HEK293 (cell line): Measurements from ENCODE around the gene PLD3.

Experiments
- CTCF ChIA-PET: fragments of 350-600 bp; formaldehyde crosslinking; extraction: SDS; loops from one replicate; lab custom pipeline; 2021; ENCODE audit warnings: antibody characterized with exemption; lab: Yijun Ruan, JAX
- POLR2A ChIA-PET: fragments of 300-600 bp; formaldehyde crosslinking; extraction: SDS; loops from one replicate; lab custom pipeline; 2020; ENCODE audit warnings: antibody characterized with exemption, inconsistent platforms; lab: Yijun Ruan, JAX
- H3K27ac ChIP-seq: fragments of 200-500 bp; sonication (Bioruptor generic); 2 replicates; pipeline ENCODE4 v1.5.1; 2014; ENCODE audit warnings: low read depth, low read length, control low read depth, inconsistent platforms; ENCODE audit errors: extremely low read depth
- H3K36me3 ChIP-seq, 2 experiments: fragments of 200-500 bp in 1 of 2; sonication (Bioruptor generic) in 1 of 2; 1 replicate in 1 of 2; 2 replicates in 1 of 2; pipeline ENCODE4 v1.5.1; 2014 to 2017; ENCODE audit warnings: inconsistent platforms in 2 of 2, low read length in 2 of 2; ENCODE audit not compliant: control insufficient read depth in 2 of 2, insufficient read depth in 1 of 2
- H3K4me1 ChIP-seq: fragments of 200-500 bp; sonication (Bioruptor generic); 2 replicates; pipeline ENCODE4 v1.5.1; 2014; ENCODE audit warnings: mild to moderate bottlenecking, low read length, inconsistent platforms; ENCODE audit not compliant: control insufficient read depth, insufficient read depth
- H3K4me3 ChIP-seq: 2 replicates; pipeline ENCODE4 v1.5.1; 2011; ENCODE audit warnings: low read depth, mild to moderate bottlenecking, control low read depth, low read length, moderate library complexity
- H3K9me3 ChIP-seq: fragments of 200-500 bp; sonication (Bioruptor generic); 2 replicates; pipeline ENCODE4 v1.5.1; 2014; ENCODE audit warnings: low read depth, low read length, inconsistent platforms; ENCODE audit not compliant: control insufficient read depth, insufficient read depth
- BCL11B ChIP-seq: fragments of 450-650 bp; formaldehyde crosslinking; IDR thresholded peaks from 2 replicates; pipeline ENCODE4 v1.5.1; 2016; ENCODE audit warnings: low read depth, missing biosample characterization, missing genetic modification characterization
- GLI4 ChIP-seq: fragments of 450-650 bp; formaldehyde crosslinking; IDR thresholded peaks from 2 replicates; pipeline ENCODE4 v1.5.1; 2016; ENCODE audit warnings: missing biosample characterization, missing genetic modification characterization
- GLIS1 ChIP-seq: fragments of 450-650 bp; formaldehyde crosslinking; IDR thresholded peaks from 2 replicates; pipeline ENCODE4 v1.5.1; 2016; ENCODE audit warnings: missing biosample characterization, missing genetic modification characterization
- SP7 ChIP-seq: fragments of 450-650 bp; formaldehyde crosslinking; IDR thresholded peaks from 2 replicates; pipeline ENCODE4 v1.5.1; 2016; ENCODE audit warnings: missing biosample characterization, missing genetic modification characterization
- ZBTB17 ChIP-seq: fragments of 450-650 bp; formaldehyde crosslinking; IDR thresholded peaks from 2 replicates; pipeline ENCODE4 v1.5.1; 2016; ENCODE audit warnings: missing biosample characterization, missing genetic modification characterization
- ZBTB26 ChIP-seq: fragments of 450-650 bp; formaldehyde crosslinking; optimal IDR thresholded peaks from 2 replicates; pipeline ENCODE3; 2016; ENCODE audit warnings: missing biosample characterization, mild to moderate bottlenecking, missing genetic modification characterization
- ZBTB7A ChIP-seq: fragments of 450-650 bp; formaldehyde crosslinking; IDR thresholded peaks from 2 replicates; pipeline ENCODE4 v1.5.1; 2016; ENCODE audit warnings: low read depth, missing biosample characterization, missing genetic modification characterization
- ZNF274 ChIP-seq, 2 experiments: fragments of 200-500 bp in 1 of 2; fragments of 450-650 bp in 1 of 2; sonication (Bioruptor generic) in 1 of 2; formaldehyde crosslinking in 1 of 2; IDR thresholded peaks; 2 replicates each; pipeline versions ENCODE4 v1.5.1 to v1.6.1; 2014 to 2016; ENCODE audit warnings: borderline replicate concordance in 1 of 2, inconsistent platforms in 1 of 2, low read length in 1 of 2, missing biosample characterization in 1 of 2, missing genetic modification characterization in 1 of 2
- ZNF302 ChIP-seq: fragments of 450-650 bp; formaldehyde crosslinking; IDR thresholded peaks from 2 replicates; pipeline ENCODE4 v1.5.1; 2016; ENCODE audit warnings: missing biosample characterization, missing genetic modification characterization, low read depth
- ZNF394 ChIP-seq: fragments of 450-650 bp; formaldehyde crosslinking; IDR thresholded peaks from 2 replicates; pipeline ENCODE4 v1.5.1; 2016; ENCODE audit warnings: missing biosample characterization, missing genetic modification characterization, mild to moderate bottlenecking, moderate library complexity, borderline replicate concordance
- ZNF404 ChIP-seq: fragments of 450-650 bp; formaldehyde crosslinking; IDR thresholded peaks from 2 replicates; pipeline ENCODE4 v1.5.1; 2017; ENCODE audit warnings: missing biosample characterization, missing genetic modification characterization
- ZNF433 ChIP-seq: fragments of 450-650 bp; formaldehyde crosslinking; IDR thresholded peaks from 2 replicates; pipeline ENCODE4 v1.5.1; 2016; ENCODE audit warnings: missing biosample characterization, missing genetic modification characterization, low read depth
- ZNF529 ChIP-seq: fragments of 450-650 bp; formaldehyde crosslinking; IDR thresholded peaks from 2 replicates; pipeline ENCODE4 v1.5.1; 2017; ENCODE audit warnings: missing genetic modification characterization, missing biosample characterization; ENCODE audit not compliant: insufficient replicate concordance
- ZNF548 ChIP-seq: fragments of 450-650 bp; formaldehyde crosslinking; IDR thresholded peaks from 2 replicates; pipeline ENCODE4 v1.5.1; 2016; ENCODE audit warnings: missing biosample characterization, missing genetic modification characterization
- ZNF555 ChIP-seq: fragments of 450-650 bp; formaldehyde crosslinking; conservative IDR thresholded peaks from 2 replicates; pipeline ENCODE4 v1.5.1; 2017; ENCODE audit warnings: missing biosample characterization, mild to moderate bottlenecking, missing genetic modification characterization, inconsistent platforms
- ZNF560 ChIP-seq: fragments of 450-650 bp; formaldehyde crosslinking; IDR thresholded peaks from 2 replicates; pipeline ENCODE4 v1.5.1; 2017; ENCODE audit warnings: missing biosample characterization, missing genetic modification characterization, borderline replicate concordance
- ZNF596 ChIP-seq: fragments of 450-650 bp; IDR thresholded peaks from 2 replicates; pipeline ENCODE4 v1.5.0; 2018; ENCODE audit warnings: missing biosample characterization, mild to moderate bottlenecking, missing genetic modification characterization, moderate library complexity
- ZNF658 ChIP-seq: fragments of 450-650 bp; formaldehyde crosslinking; IDR thresholded peaks from 2 replicates; pipeline ENCODE4; 2016; ENCODE audit warnings: missing biosample characterization, missing genetic modification characterization
- ZNF670 ChIP-seq: fragments of 450-650 bp; formaldehyde crosslinking; IDR thresholded peaks from 2 replicates; pipeline ENCODE4 v1.5.1; 2016; ENCODE audit warnings: missing biosample characterization, missing genetic modification characterization, low read depth
- ZNF768 ChIP-seq: fragments of 450-650 bp; formaldehyde crosslinking; IDR thresholded peaks from 2 replicates; pipeline ENCODE4 v1.5.1; 2018; ENCODE audit warnings: missing biosample characterization, mild to moderate bottlenecking, missing genetic modification characterization
- ZNF792 ChIP-seq: fragments of 450-650 bp; formaldehyde crosslinking; IDR thresholded peaks from 2 replicates; pipeline ENCODE4 v1.5.1; 2016; ENCODE audit warnings: missing biosample characterization, missing genetic modification characterization
- TF ChIP-seq, protein P1 (sequence below): fragments of 450-650 bp; formaldehyde crosslinking; IDR thresholded peaks from 2 replicates; pipeline ENCODE4 v1.5.1; 2016; ENCODE audit warnings: missing biosample characterization, missing genetic modification characterization
- TF ChIP-seq, protein P2 (sequence below): fragments of 450-650 bp; formaldehyde crosslinking; IDR thresholded peaks from 2 replicates; pipeline ENCODE4 v1.5.1; 2016; ENCODE audit warnings: missing biosample characterization, missing genetic modification characterization

PLD3 gene

GRCh38 chr19:40300668-40301067, 47.8 kb upstream of the PLD3 start:
- CTCF ChIA-PET, result interaction anchor here (0.6 to 1.4 kb wide), 5 partner anchors 126 to 448 kb away, joined by 3 to 7 read pairs (median 4); no protein-coding TSS in a partner anchor
- POLR2A ChIA-PET, result interaction anchor here (1.7 kb wide), 1 partner anchor 48 kb away, joined by 4 read pairs; the partner anchor contains the start of genes C19orf47 and PLD3

GRCh38 chr19:40302224-40303011, 46.1 kb upstream of the PLD3 start:
- CTCF ChIA-PET, result interaction anchor here (0.6 to 3.9 kb wide), 5 partner anchors 75 to 505 kb away, joined by 3 to 57 read pairs (median 4); no protein-coding TSS in a partner anchor
- H3K27ac ChIP-seq, result peak overlapping the region; percentile 41; the same call in 1 of the 2 replicates
- TF ChIP-seq ZNF658 (tag by site-specific recombination) (no peak), ZNF394 (peak; percentile 51; the same call in 1 of the 2 replicates), ZBTB7A (tag by site-specific recombination) (no peak), GLI4 (tag by site-specific recombination) (no peak), SP7 (tag by site-specific recombination) (0 out of 2 replicates have a peak, but pooled peaks have one; percentile 13), ZNF529 (no peak), ZNF792 (tag by site-specific recombination) (no peak), ZBTB17 (tag by site-specific recombination) (peak; percentile 71), ZNF596 (no peak), ZNF548 (tag by site-specific recombination) (0 out of 2 replicates have a peak, but pooled peaks have one; percentile 31), ZNF302 (tag by site-specific recombination) (no peak), BCL11B (tag by site-specific recombination) (no peak), ZNF404 (tag by site-specific recombination) (no peak), ZNF274 (IDR thresholded peaks at IDR 0.05; ENCODE audit: low read length) (no peak), ZNF274 (tag by site-specific recombination; IDR thresholded peaks at IDR 0.05; ENCODE audit: borderline replicate concordance) (no peak), ZNF670 (tag by site-specific recombination) (no peak), GLIS1 (peak; percentile 42), ZNF433 (tag by site-specific recombination) (no peak), ZNF555 (tag by site-specific recombination) (no peak)
- TF ChIP-seq, protein P1, sequence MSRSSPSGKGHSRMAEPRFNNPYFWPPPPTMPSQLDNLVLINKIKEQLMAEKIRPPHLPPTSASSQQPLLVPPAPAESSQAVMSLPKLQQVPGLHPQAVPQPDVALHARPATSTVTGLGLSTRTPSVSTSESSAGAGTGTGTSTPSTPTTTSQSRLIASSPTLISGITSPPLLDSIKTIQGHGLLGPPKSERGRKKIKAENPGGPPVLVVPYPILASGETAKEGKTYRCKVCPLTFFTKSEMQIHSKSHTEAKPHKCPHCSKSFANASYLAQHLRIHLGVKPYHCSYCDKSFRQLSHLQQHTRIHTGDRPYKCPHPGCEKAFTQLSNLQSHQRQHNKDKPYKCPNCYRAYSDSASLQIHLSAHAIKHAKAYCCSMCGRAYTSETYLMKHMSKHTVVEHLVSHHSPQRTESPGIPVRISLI, result peak; percentile 94
- peaks cover 13% of the 10 kb centered on the region for H3K4me1 ChIP-seq
- POLR2A ChIA-PET, result interaction anchor here (1.7 kb wide), 1 partner anchor 46 kb away, joined by 4 read pairs; the partner anchor contains the start of genes C19orf47 and PLD3
- no peaks in the 10 kb centered on the region; the same call in 1 of the 2 replicates for H3K9me3 ChIP-seq
- peaks cover 0 to 36% of the 10 kb centered on the region in 2 experiments; a peak in 2 of 3 replicates for H3K36me3 ChIP-seq
- H3K4me3 ChIP-seq, result no peak overlapping the region

More at GRCh38 chr19:40300668-40301067, 47.8 kb upstream of the PLD3 start:
- H3K4me3 ChIP-seq, result no peak overlapping the region
- peaks cover 13% of the 10 kb centered on the region for H3K4me1 ChIP-seq
- TF ChIP-seq ZNF560 (tag by site-specific recombination) (no peak), ZNF768 (tag by site-specific recombination) (no peak), ZBTB26 (tag by site-specific recombination) (no peak)
- TF ChIP-seq, protein P2, sequence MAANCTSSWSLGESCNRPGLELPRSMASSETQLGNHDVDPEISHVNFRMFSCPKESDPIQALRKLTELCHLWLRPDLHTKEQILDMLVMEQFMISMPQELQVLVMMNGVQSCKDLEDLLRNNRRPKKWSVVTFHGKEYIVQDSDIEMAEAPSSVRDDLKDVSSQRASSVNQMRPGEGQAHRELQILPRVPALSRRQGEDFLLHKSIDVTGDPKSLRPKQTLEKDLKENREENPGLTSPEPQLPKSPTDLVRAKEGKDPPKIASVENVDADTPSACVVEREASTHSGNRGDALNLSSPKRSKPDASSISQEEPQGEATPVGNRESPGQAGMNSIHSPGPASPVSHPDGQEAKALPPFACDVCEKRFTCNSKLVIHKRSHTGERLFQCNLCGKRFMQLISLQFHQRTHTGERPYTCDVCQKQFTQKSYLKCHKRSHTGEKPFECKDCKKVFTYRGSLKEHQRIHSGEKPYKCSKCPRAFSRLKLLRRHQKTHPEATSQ (tag by site-specific recombination), result no peak
- peaks cover 0 to 33% of the 10 kb centered on the region in 2 experiments; a peak in 2 of 3 replicates for H3K36me3 ChIP-seq
- no peaks in the 10 kb centered on the region; the same call in 1 of the 2 replicates for H3K9me3 ChIP-seq
- H3K27ac ChIP-seq, result no peak overlapping the region
